Esophagus muscularis mucosa (tissue), 4 donors: ENCODE results near the gene PAK5.

Experiments
- CTCF ChIP-seq, 3 experiments: fragments of 200-600 bp in 2 of 3; fragments of 450-650 bp in 1 of 3; sonication (generic) in 2 of 3; IDR thresholded peaks; one replicate each; pipeline ENCODE4 v1.5.1; 2017 to 2019; ENCODE audit warnings: antibody characterized with exemption in 3 of 3, mild to moderate bottlenecking in 2 of 3, moderate library complexity in 1 of 3
- EP300 ChIP-seq: sonication (generic); formaldehyde crosslinking; IDR thresholded peaks from one replicate; pipeline ENCODE4 v1.6.1; 2017; ENCODE audit warnings: antibody characterized with exemption
- POLR2A ChIP-seq: fragments of 450-650 bp; IDR thresholded peaks from one replicate; pipeline ENCODE4 v1.6.1; 2017; ENCODE audit warnings: antibody characterized with exemption, moderate library complexity, mild to moderate bottlenecking, low read depth
- POLR2AphosphoS5 ChIP-seq, 2 donors: sonication (generic); formaldehyde crosslinking; IDR thresholded peaks; one replicate each; pipeline ENCODE4 v1.6.1; 2017; ENCODE audit warnings: antibody characterized with exemption in 2 of 2

GRCh38 chr20:9775176-9775575 is 63.7 kb downstream of the PAK5 start:
- no peak for TF ChIP-seq EP300
- TF ChIP-seq CTCF (IDR thresholded peaks at IDR 0.05), result no peak
- TF ChIP-seq POLR2AphosphoS5 (IDR thresholded peaks at IDR 0.05), result no peak
- TF ChIP-seq POLR2A, result no peak
